Measurements from ENCODE around the gene ADCK1.
"Not testable (repeated sequence)": the region's sequence is repeated elsewhere in the genome, so short reads cannot be mapped to it uniquely, and the experiment has no call there.

The ADCK1 gene, protein sequence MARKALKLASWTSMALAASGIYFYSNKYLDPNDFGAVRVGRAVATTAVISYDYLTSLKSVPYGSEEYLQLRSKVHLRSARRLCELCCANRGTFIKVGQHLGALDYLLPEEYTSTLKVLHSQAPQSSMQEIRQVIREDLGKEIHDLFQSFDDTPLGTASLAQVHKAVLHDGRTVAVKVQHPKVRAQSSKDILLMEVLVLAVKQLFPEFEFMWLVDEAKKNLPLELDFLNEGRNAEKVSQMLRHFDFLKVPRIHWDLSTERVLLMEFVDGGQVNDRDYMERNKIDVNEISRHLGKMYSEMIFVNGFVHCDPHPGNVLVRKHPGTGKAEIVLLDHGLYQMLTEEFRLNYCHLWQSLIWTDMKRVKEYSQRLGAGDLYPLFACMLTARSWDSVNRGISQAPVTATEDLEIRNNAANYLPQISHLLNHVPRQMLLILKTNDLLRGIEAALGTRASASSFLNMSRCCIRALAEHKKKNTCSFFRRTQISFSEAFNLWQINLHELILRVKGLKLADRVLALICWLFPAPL

DNA sequence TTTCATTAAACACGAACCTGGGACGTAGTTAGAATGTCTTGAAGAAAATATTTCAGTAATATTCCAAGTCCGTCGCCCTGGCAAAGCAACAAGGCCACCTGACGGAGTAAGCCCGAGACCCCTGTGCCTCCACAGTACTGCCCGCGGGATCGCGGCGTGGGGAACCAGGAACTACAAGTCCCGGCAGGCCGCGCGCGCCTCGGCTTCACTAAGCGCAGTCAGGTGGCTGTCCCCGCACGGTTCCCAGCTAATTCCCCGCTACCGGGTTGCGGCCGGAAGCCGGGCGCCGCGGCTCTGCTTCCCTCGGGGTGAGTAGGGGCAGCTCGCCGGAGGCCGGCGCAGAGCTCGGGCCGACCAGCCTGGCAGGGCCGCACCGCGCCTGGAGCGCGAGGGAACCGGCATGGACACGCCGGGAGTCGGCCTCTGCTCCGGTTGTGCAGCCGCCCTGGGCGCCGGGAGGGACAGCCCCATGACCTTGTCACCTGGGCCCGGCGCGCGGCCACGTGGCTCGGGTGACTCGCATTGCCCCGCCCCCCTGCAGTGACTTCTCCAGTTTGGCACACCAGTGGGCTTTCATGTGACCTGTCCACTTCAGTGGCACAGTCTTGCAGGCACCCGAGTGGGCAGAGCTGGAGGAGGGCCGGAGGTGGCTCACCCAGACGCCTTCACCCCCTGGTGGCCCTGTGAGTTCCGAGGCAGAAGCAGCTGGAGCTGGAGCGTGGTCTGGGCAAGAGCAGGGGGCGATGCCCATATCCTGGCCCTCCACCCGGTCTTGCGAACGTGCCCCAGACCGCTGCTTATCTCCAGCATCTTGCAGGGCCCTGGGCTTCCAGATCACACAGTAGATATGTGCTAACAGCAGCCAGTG is at the start of gene ADCK1:
TSS of gene ADCK1 (plus strand) at position 247 of the 868 bp plus-strand sequence. CDS start 18,870 bp downstream, outside the sequence.
- peak; percentile 86 for DNase-seq (ENCODE audit: low spot score)

DNA sequence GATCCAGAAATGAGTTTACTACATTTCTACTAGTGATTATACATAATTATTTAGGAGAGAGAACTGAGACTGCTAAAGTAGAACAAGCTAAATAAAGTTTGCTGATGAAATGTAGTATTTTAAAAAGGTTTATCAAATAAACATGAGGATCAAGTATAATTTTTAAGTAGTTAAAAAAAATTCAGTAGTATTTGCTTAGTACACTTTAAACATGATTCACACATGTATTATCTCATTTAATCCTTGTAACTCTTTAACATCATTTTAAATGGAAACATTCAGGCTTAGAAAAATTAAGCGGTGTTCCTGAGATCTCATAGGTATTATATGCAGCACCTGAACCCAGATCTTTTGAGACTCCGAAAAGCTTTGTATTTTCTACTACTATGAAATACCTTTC is 47.6 kb upstream of the ADCK1 start:
- DNase-seq (ENCODE audit: low spot score), result no peak

DNA sequence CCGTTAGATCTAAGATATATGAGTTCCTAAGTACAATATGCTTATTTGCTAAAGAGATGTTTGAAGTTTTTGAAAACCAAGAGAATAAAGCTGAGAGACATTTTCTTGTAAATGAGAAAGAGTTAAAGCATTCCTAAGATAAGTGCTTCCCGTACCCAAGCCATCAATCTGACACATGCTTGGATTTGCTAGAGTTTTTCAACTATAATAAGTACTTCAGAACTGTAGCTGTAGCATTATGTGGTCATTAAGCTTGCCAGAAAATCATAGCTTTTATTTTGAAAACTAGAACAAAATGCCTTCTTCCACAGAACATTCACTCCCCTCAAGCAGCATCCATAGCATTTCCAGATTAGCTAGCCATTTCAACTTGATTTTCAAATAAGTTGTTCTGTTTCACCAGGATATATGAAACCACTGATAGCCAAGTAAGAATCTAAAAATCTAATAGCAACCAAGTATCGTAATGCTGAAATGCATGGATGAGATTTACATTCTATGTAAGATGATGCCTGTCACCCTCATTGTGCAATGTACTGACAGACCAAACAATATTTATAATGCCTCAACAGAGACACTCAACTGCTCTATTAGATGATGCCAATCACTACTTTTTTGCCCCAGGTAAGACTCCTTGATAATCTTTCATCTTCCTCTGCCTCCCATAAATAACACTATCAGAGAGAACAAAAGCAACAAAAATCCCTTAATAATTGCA is 47.0 kb upstream of the ADCK1 start:
- DNase-seq (ENCODE audit: low spot score), result no peak

DNA sequence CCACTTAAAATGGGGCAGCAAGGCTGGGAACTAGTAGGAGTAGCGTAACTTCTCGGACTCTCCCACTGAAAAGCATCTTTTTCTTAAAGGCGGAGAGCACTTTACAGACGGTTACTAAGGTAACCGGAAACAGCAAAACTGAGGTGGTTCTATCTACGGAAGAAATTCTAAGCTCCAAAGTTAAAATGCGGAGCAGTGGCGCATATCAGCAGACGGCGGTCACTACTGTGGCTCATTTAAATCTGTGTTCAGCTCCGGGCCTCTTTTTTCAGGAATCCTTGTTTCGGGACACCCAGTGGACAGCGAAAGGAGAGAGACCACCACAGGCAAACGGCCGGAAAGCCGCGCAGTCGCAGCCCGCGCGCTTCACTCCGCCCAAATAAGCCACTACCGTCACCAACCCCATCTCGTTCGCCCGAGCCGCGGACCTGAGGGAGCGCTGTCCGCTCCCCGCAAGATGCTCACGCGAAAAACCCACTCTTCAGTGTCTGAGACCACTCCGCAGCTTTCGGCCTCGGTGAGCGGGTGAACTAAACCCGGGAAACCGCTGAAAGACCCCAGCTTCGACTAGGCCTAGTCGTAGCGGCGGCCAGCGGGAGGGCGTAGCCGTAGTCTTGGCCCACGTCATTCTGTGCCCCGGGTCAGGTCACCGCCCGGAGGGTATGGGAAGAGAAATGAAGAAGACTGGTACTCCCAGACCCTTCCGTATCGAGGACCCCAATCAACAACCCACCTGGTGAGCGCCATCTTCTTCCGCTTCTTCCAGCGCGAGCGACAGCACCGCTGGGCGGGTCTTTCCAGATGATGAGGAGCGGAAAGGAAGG is 39.3 kb upstream of the ADCK1 start, which contains the start of gene SNW1:
TSS of gene SNW1 (minus strand) at position 776 of the 824 bp plus-strand sequence. CDS start at position 747, 29 bp downstream.
- peak; percentile 95 for DNase-seq (ENCODE audit: low spot score)

DNA sequence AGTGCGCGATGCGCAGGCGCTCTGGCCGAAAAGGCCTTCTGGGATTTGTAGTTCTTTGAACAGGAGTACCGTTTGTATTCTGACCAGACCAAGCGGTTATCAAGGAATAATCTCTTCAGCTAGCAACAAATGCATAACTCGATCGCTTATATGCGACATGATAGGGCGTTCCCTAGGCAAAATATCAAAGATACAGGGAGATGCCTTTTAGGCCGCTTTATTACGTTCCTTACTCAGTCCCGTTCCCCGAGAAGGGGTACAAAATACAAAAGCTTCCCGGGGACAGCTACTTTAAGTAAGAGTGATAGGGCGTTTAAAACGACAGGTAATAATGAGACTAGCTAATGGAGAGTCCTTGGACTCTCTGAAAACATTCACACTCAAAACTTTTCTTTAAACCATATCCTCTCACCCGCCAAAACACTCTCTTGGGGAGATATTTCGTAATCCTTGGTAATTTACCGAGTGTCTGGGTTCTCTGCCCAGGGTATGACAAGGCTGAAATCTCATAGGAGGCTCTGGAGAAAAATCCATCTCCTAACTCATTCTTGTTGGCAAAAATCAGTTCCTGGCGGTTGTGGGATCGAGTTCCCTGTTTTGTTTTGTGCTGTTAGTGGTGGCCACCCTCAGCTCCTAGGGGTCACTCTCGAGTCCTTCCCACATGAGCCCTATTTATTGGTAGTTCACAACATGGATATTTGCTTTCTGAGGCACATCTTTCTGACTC is 38.5 kb upstream of the ADCK1 start:
- DNase-seq (ENCODE audit: low spot score), result peak; percentile 11

DNA sequence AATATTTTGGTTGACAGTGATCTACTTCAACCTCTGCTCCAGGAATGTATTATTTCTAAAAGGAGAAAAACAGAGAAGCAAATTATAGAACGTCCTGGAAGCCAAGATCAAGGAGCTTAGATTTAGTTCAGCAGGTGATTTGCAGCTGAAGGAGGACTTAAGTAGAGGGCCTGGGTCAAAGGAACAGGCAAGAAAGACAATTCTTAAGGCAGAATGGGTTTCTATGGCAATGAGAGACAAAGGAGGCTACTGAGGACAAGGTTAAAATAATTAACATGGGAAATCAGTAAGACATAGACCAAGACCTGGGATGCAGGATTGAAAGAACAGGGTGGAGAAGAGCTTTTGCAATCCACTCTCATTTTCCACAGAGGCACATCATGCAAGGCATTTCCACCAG is 36.6 kb upstream of the ADCK1 start:
- DNase-seq (ENCODE audit: low spot score), result no peak

DNA sequence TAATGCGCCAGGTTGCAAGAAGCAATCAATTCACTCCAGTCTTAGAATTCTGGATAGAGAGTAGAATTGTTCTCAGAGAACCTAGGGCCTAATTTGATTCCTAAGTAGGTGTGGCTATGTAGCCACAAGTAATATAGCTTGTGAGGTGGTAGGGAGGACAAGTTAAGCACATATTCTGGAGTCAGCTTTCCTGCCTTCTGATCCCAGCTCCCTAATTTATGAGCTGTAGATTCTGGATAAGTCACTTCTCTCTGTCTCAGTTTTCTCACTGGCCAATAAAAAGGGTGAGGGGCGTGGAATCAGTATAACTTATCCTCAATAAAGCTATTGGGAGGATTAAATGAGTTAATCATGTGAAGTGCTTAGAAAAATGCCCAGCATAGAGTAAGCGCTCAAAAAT is 35.9 kb upstream of the ADCK1 start:
- DNase-seq (ENCODE audit: low spot score), result no peak

DNA sequence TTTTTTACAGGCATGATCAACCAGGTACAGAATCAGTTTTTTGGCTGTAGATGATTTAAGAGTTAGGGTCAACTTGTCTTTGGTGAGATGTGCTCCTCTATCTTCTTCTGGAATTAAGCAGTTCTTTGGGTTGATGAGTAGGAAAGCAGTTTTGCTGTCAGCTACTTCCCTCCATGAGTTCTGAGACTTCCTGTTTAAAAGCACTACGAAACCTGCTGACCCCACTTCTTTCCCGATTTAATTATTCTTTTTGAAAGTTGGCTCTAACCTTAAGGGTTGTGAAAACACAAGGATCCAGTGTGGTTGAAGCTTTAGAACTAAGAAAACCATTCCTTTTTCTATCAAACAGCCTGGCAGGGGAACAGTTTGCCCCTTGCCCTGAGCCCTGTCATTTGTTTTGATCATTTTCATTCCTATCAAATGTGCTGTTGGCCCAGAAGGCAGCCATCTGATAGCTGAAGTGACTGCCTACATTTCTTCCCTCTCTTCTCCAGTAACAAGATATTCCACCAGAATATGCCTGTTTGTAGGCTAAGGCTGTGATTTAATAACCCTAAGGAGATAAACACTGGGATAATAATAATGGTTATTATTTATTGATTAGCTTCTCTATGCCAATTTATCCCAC is 31.4 kb upstream of the ADCK1 start:
- not testable (repeated sequence) for DNase-seq (ENCODE audit: low spot score)

DNA sequence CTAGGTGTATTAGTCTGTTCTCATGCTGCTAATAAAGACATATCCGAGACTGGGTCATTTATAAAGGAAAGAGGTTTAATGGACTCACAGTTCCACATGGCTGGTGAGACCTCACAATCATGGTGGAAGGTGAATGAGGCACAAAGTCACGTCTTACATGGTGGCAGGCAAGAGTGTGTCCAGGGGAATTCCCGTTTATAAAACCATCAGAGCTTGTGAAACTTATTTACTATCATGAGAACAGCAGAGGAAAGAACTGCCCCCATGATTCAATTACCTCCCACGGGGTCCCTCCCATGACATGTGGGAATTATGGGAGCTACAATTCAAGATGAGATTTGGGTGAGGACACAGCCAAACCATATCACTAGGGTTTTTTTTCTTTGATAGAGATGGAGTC is 25.9 kb upstream of the ADCK1 start:
- DNase-seq (ENCODE audit: low spot score), result not testable (repeated sequence)

DNA sequence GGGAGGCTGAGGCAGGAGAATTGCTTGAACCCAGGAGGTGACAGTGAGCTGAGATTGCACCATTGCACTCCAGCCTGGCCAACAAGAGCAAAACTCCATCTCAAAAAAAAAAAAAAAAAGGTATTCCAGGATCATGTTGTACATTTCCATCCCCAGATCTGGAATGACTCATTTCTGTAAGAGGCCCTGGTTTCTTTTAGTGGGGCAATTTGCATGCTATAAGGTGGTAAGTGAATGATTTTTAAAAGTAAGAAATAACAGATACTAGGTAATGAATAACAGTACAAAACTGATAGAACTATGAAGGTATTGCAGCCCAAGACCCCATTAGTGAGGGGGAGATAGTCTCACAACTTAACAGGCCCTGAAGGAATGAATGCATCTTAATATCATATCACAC is 17.7 kb upstream of the ADCK1 start:
- no peak for DNase-seq (ENCODE audit: low spot score)

DNA sequence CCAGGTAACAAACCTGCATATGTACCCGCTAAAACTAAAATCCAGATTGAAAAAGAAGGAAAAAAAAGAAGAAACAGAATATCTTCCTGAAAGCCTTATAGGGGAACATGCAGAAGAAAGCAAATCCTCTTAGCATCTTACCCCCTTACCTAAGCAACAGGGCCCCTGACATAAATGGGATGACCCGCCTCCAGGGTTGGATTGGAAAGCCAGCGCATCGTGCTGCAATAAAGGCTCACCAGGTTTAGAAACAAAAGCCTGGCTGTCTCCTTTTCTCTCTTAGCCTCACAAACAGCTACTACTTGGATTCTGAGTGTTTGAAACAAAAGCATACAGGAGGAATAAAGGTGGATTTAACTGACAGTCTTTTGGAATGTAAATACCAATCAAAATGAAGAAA is 13.8 kb upstream of the ADCK1 start:
- DNase-seq (ENCODE audit: low spot score), result no peak

DNA sequence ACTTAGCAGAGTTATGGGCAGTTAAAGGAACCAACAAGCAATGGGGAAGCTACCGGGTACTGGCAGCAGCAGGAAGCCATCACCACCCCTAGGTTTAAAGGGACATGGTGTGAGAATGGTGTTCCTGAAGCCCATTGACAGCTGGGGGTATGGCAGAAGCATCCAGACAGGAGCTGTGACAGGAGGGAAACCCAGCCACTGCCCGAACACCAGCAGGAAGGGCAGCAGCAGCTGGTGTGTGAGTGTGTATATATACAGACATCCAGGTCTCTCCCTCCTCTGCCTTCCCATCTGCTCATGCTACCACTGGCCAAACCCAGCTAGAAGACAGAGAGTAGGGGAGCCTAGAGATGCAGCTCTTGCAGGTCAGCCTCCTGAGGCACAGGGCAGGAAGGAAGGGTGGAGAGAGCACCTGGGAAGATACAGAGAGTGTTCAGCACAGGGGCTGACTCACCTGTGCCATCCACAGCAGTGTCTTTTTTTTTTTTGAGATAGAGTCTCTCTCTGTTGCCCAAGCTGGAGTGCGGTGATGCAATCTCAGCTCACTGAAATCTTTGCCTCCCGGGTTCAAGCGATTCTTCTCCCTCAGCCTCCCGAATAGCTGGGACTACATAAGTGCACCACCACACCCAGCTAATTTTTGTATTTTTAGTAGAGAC is 9.2 kb upstream of the ADCK1 start:
- DNase-seq (ENCODE audit: low spot score), result no peak

DNA sequence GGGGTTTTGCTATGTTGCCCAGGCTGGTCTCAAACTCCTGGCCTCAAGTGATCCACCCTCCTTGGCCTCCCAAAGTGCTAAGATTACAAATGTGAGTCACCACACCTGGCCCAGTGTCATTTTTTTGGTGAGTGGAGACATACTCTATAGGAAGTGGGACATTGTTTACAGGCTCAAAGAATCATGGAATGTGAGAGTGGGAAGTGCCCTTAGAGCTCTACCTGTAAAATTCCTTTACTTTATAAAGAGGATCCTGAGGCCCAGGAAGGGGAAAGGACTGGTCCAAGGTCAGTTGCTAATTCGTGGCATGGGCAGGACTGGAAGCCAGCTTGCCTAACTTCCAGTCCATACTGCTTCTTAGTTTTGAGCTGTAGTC is 8.7 kb upstream of the ADCK1 start:
- no peak for DNase-seq (ENCODE audit: low spot score)

DNA sequence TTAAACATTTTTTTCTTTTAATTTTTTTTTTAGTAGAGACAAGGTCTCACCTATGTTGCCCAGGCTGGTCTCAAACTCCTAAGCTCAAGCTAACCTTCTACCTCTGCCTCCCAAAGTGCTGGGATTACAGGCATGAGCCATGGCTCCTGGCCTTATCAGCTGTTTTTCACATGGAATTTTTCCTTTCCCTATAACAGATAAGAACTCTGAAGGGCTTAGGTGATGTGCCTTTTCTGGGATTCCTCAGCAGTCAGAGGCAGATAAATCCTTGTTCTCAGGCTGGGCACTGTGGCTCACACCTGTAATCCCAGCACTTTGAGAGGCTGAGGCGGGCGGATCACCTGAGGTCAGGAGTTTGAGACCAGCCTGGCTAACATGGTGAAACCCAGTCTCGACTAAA is 6.7 kb upstream of the ADCK1 start:
- DNase-seq (ENCODE audit: low spot score), result not testable (repeated sequence)

DNA sequence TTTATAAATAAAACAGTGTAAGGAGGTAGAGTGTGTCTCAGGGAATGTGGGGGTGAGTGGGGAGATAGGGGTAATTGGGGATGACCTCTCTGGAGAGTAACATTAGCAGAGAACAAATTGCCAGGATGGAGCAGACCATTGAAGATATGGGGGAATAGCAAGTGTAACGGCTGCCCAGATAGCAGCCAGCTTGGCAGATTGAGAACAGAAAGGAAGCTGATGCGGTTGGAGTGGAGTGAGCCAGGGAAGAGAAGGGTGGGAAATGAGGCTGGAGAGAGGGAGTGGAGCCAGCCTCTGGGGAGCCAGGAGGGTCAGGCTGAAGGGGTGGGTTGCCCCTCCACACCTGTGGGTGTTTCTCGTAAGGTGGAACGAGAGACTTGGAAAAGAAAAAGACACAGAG is 5.6 kb upstream of the ADCK1 start:
- no peak for DNase-seq (ENCODE audit: low spot score)

DNA sequence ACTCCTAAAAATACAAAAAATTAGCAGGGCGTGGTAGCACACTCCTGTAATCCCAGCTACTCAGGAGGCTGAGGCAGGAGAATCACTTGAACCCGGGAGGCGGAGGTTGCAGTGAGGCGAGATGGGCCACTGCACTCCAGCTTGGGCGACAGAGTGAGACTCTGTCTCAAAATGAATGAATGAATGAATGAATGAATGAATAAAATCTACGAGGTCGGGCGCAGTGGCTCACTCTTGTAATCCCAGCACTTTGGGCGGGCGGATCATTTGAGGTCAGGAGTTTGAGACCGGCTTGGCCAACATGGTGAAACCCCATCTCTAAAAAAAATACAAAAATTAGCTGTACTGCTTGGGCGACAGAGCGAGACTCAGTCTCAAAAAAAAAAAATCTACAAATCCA is 453 bp upstream of the ADCK1 start:
- not testable (repeated sequence) for DNase-seq (ENCODE audit: low spot score)

DNA sequence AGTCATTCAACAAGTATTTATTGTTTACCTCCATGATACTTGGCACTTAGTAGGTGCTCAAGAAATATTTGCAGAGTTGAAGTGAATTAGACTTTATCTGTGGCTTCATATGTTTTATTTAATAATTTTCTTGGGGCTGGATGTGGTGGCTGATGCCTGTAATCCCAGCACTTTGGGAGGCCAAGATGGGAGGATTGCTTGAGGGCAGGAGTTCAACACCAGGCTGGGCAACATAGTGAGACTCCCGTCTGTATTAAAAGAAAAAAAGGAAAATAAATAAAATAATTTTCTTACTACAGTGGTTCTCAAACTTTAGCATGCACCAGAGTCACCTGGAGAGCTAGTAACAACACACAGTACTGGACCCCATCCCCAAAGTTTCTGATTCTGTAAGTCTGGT is 905 bp downstream of the ADCK1 start:
- DNase-seq (ENCODE audit: low spot score), result no peak

DNA sequence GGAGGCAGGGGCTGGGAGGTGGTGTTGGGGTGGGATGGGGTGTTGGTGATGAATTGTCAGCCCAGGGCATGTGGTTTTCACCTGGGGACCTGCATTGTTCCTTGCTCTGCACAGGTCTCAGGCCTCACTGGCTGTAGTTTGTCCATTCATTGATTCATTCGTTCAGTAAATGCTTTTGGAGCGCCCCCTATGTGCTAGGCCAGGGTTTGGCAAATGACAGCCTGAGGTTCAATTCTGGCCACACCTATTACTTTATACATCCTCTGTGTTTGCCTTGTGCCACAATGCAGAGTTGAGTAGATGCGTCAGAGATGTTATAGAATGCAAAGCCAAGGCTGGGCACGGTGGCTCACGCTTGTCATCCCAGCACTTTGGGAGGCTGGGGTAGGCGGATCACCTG is 4.7 kb downstream of the ADCK1 start:
- peak; percentile 54 for DNase-seq (ENCODE audit: low spot score)

DNA sequence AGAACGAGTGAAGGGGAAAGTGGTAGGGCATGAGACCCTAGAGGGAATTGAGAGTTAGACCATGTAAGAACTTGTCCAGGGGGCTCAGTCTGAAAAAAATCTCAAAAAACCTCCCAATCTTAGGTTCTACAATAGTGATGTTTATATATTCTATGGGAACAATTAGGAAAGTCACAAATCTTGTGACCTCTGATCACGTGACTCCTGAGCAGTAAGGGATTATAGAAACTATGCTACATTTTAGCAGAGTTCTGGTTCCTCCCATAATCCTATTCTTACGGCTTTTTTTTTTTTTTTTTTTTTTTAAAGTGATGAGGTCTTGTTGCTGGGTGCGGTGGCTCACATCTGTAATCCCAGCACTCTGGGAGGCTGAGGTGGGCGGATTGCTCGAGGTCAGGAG is 5.8 kb downstream of the ADCK1 start:
- no peak for DNase-seq (ENCODE audit: low spot score)

DNA sequence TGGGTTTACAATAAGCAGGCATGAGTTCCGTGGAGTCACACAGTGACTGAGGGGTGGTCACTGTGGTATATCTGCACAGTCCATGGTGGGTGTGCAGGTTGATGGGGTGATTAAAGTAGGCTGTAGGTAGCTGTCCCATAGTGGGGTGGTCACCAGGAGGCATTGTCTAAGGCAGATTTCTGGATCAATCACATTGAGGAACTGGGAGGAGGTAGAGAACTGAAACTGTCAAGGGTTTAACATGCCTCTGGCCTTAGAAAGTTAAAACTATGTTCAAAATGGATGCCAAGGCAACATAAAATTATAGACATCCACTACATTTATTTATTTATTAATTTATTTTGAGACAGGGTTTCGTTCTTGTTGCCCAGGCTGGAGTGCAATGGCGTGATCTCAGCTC is 8.3 kb downstream of the ADCK1 start:
- DNase-seq (ENCODE audit: low spot score), result no peak
